ENCODE results near the gene ZDHHC3.

The ZDHHC3 gene

GRCh38 chr3:44886561-44886960 is 89.4 kb downstream of the ZDHHC3 start:
- no peak overlapping the region for H3K4me3 ChIP-seq (ENCODE audit: low read length)
- TF ChIP-seq CTCF (conservative IDR thresholded peaks at IDR 0.05; ENCODE audit: low read length), result no peak
- no peak for DNase-seq (ENCODE audit: low read depth)

GRCh38 chr3:44885618-44886017 is 90.4 kb downstream of the ZDHHC3 start:
- H3K4me3 ChIP-seq (ENCODE audit: low read length), result no peak overlapping the region
- DNase-seq (ENCODE audit: low read depth), result peak; percentile 88
- TF ChIP-seq CTCF (conservative IDR thresholded peaks at IDR 0.05; ENCODE audit: low read length), result no peak

- no peak for TF ChIP-seq CTCF (conservative IDR thresholded peaks at IDR 0.05; ENCODE audit: low read length)
- no peak overlapping the region for H3K4me3 ChIP-seq (ENCODE audit: low read length)
- peak; percentile 95 for DNase-seq (ENCODE audit: low read depth)
Measured at GRCh38 chr3:44883999-44884431, 92.0 kb downstream of the ZDHHC3 start.

- DNase-seq (ENCODE audit: low read depth), result no peak
- H3K4me3 ChIP-seq (ENCODE audit: low read length), result no peak overlapping the region
- TF ChIP-seq CTCF (conservative IDR thresholded peaks at IDR 0.05; ENCODE audit: low read length), result no peak
Measured at GRCh38 chr3:44883213-44883955, 92.6 kb downstream of the ZDHHC3 start.

GRCh38 chr3:44880284-44880683 is 95.7 kb downstream of the ZDHHC3 start:
- TF ChIP-seq CTCF (conservative IDR thresholded peaks at IDR 0.05; ENCODE audit: low read length), result no peak
- DNase-seq (ENCODE audit: low read depth), result no peak
- H3K4me3 ChIP-seq (ENCODE audit: low read length), result no peak overlapping the region

GRCh38 chr3:44877333-44877732 is 98.6 kb downstream of the ZDHHC3 start:
- DNase-seq (ENCODE audit: low read depth), result no peak
- TF ChIP-seq CTCF (conservative IDR thresholded peaks at IDR 0.05; ENCODE audit: low read length), result no peak
- H3K4me3 ChIP-seq (ENCODE audit: low read length), result no peak overlapping the region

GRCh38 chr3:44875596-44875995 is 100.4 kb downstream of the ZDHHC3 start:
- H3K4me3 ChIP-seq (ENCODE audit: low read length), result no peak overlapping the region
- no peak for TF ChIP-seq CTCF (conservative IDR thresholded peaks at IDR 0.05; ENCODE audit: low read length)
- DNase-seq (ENCODE audit: low read depth), result no peak

Data from AG10803 (cell line).